Smooth muscle cell of the umbilical artery (primary cell): ENCODE data around the gene FREM2. TPM values are rescaled to one million over a fixed set of nuclear protein-coding genes. Genes with fewer than 3 reads are reported as not detected.

Source experiments
- total RNA-seq: library from RNA; depleted of rRNA; stranded (reverse); fragments of >200 nt; gene quantifications from 2 replicates; pipeline ENCODE4 v1.2.3, GENCODE V29; 2014

FREM2 gene
- under 0.01 TPM in 1 of 2 replicates, not detected in the other for total RNA-seq

GRCh38 chr13:38686577-38687245, at the start of gene FREM2:
TSS of gene FREM2 (plus strand) at chr13:38687077. CDS start at chr13:38687345, 268 bp downstream.

